Liver (tissue), 9 donors: ENCODE measurements around the gene ENC1. TPM values are rescaled to one million over a fixed set of nuclear protein-coding genes. Genes with fewer than 3 reads are reported as not detected.

ENCODE experiments used
- DNase-seq: peaks from one replicate; pipeline ENCODE4 v3.0.0-alpha.2; 2017; ENCODE audit warnings: low spot score
- H3K27ac ChIP-seq, 2 donors: one replicate each; pipeline ENCODE4 v1.7.0; 2013; ENCODE audit warnings: inconsistent platforms in 2 of 2, low read length in 2 of 2, control low read depth in 1 of 2, low read depth in 1 of 2, mild to moderate bottlenecking in 1 of 2
- H3K27me3 ChIP-seq, 4 donors: one replicate each; pipeline versions ENCODE4 v1.6.1 to v1.7.0; 2013; ENCODE audit warnings: low read length in 3 of 4, inconsistent platforms in 1 of 4, mild to moderate bottlenecking in 1 of 4, moderate library complexity in 1 of 4; ENCODE audit not compliant: control insufficient read depth in 4 of 4, insufficient read depth in 4 of 4
- H3K36me3 ChIP-seq, 4 donors: one replicate each; pipeline versions ENCODE4 v1.6.1 to v1.7.0; 2013; ENCODE audit warnings: low read length in 3 of 4, mild to moderate bottlenecking in 3 of 4, low read depth in 1 of 4, moderate library complexity in 1 of 4; ENCODE audit not compliant: control insufficient read depth in 4 of 4, insufficient read depth in 3 of 4
- H3K4me1 ChIP-seq, 4 donors: one replicate each; pipeline versions ENCODE4 v1.6.1 to v1.7.0; 2013; ENCODE audit warnings: low read length in 3 of 4, mild to moderate bottlenecking in 3 of 4, moderate library complexity in 1 of 4; ENCODE audit not compliant: control insufficient read depth in 4 of 4, insufficient read depth in 4 of 4
- H3K4me3 ChIP-seq, 3 donors: one replicate each; pipeline versions ENCODE4 v1.6.1 to v1.7.0; 2013; ENCODE audit warnings: low read length in 3 of 3, control low read depth in 1 of 3, low read depth in 1 of 3, mild to moderate bottlenecking in 1 of 3
- H3K9ac ChIP-seq, 2 donors: one replicate each; pipeline ENCODE4 v1.7.0; 2013; ENCODE audit warnings: low read length in 2 of 2, mild to moderate bottlenecking in 2 of 2, moderate library complexity in 2 of 2, control low read depth in 1 of 2, low read depth in 1 of 2
- H3K9me3 ChIP-seq, 4 donors: one replicate each; pipeline versions ENCODE4 v1.6.1 to v1.7.0; 2013; ENCODE audit warnings: low read length in 3 of 4; ENCODE audit not compliant: control insufficient read depth in 4 of 4
- ATF3 ChIP-seq: IDR thresholded peaks from 2 replicates; pipeline ENCODE4 v1.6.1; 2016; ENCODE audit warnings: antibody characterized with exemption
- CTCF ChIP-seq: fragments of 150-350 bp; IDR thresholded peaks from 2 replicates; pipeline ENCODE4 v1.5.1; 2017; ENCODE audit warnings: improper control_type of control experiment, low read depth, low read length; ENCODE audit not compliant: missing input control
- EGR1 ChIP-seq, 2 donors: IDR thresholded peaks; 2 replicates each; pipeline ENCODE4 v1.6.1; 2016 to 2018; ENCODE audit warnings: antibody characterized with exemption in 2 of 2, low read depth in 2 of 2
- FOXA1 ChIP-seq: IDR thresholded peaks from 2 replicates; pipeline ENCODE4 v1.6.1; 2016; ENCODE audit warnings: antibody characterized with exemption
- FOXA2 ChIP-seq: IDR thresholded peaks from 2 replicates; pipeline ENCODE4 v1.6.1; 2016; ENCODE audit warnings: antibody characterized with exemption
- GABPA ChIP-seq, 2 donors: IDR thresholded peaks in 1 of 2; conservative IDR thresholded peaks in 1 of 2; 2 replicates each; pipeline ENCODE4 v1.6.1; 2016; ENCODE audit warnings: antibody characterized with exemption in 2 of 2, mild to moderate bottlenecking in 1 of 2, moderate library complexity in 1 of 2
- HNF4A ChIP-seq, 2 donors: conservative IDR thresholded peaks; 2 replicates each; pipeline ENCODE4 v1.6.1; 2016; ENCODE audit warnings: antibody characterized with exemption in 2 of 2, mild to moderate bottlenecking in 2 of 2
- HNF4G ChIP-seq: IDR thresholded peaks from 2 replicates; pipeline ENCODE4 v1.6.1; 2016; ENCODE audit warnings: antibody characterized with exemption
- JUND ChIP-seq, 2 donors: IDR thresholded peaks; 2 replicates each; pipeline ENCODE4 v1.6.1; 2016; ENCODE audit warnings: antibody characterized with exemption in 2 of 2
- MAX ChIP-seq: IDR thresholded peaks from 2 replicates; pipeline ENCODE4 v1.6.1; 2016; ENCODE audit warnings: antibody characterized with exemption
- NR2F2 ChIP-seq: IDR thresholded peaks from 2 replicates; pipeline ENCODE4 v1.6.1; 2016; ENCODE audit warnings: antibody characterized with exemption
- RAD21 ChIP-seq, 2 donors: IDR thresholded peaks; 2 replicates each; pipeline ENCODE4 v1.6.1; 2016; ENCODE audit warnings: antibody characterized with exemption in 2 of 2, mild to moderate bottlenecking in 2 of 2
- REST ChIP-seq: IDR thresholded peaks from 2 replicates; pipeline ENCODE4 v1.6.1; 2016; ENCODE audit warnings: antibody characterized with exemption, mild to moderate bottlenecking
- RXRA ChIP-seq, 2 donors: IDR thresholded peaks; 2 replicates each; pipeline ENCODE4 v1.6.1; 2017 to 2018; ENCODE audit warnings: antibody characterized with exemption in 2 of 2, mild to moderate bottlenecking in 1 of 2
- SP1 ChIP-seq: IDR thresholded peaks from 2 replicates; pipeline ENCODE4 v1.6.1; 2018; ENCODE audit warnings: antibody characterized with exemption, mild to moderate bottlenecking
- TAF1 ChIP-seq: conservative IDR thresholded peaks from 2 replicates; pipeline ENCODE4 v1.6.1; 2016; ENCODE audit warnings: antibody characterized with exemption, mild to moderate bottlenecking
- YY1 ChIP-seq: IDR thresholded peaks from 2 replicates; pipeline ENCODE4 v1.6.1; 2016; ENCODE audit warnings: antibody characterized with exemption, mild to moderate bottlenecking
- ZBTB33 ChIP-seq: IDR thresholded peaks from 2 replicates; pipeline ENCODE4 v1.6.1; 2016; ENCODE audit warnings: antibody characterized with exemption
- WGBS: extraction: QIAGEN DNeasy Blood & Tissue Kit; methylation state at CpG from one replicate; pipeline ENCODE4 v1.1.7; 2013; 5-methylcytosine and 5-hydroxymethylcytosine counted together
- polyA plus RNA-seq, 2 donors: library from polyadenylated mRNA; stranded (reverse) in 1 of 2; unstranded in 1 of 2; fragments of 200-250 nt in 1 of 2; fragments of >200 nt in 1 of 2; fragmentation: Nextera tagmentation in 1 of 2; extraction: Ambion mirVana in 1 of 2; gene quantifications; one replicate each; pipeline versions ENCODE4 v1.2.1 to v1.2.3, GENCODE V29; 2013 to 2015
- total RNA-seq, 2 donors: library from RNA; depleted of rRNA; stranded (reverse); fragments of >200 nt; gene quantifications; one replicate each; pipeline ENCODE4 v1.2.3, GENCODE V29; 2014
- donor health status: healthy.
- donor health status: healthy.
- donor health status: healthy.
- donor health status: healthy.
- donor health status: healthy.

Gene ENC1
- total and polyA plus RNA-seq, 4 donors: 5.7 to 34.4 (median 13.8) TPM

- H3K27ac ChIP-seq: no peak overlapping the region
- H3K4me1 ChIP-seq: peaks cover 0 to 4% (median 0%) of the 10 kb centered on the region in 4 donors
- no peaks in the 10 kb centered on the region for H3K9me3 ChIP-seq
- no peak overlapping the region for H3K9ac ChIP-seq
- H3K27me3 ChIP-seq: no peaks in the 10 kb centered on the region
- TF ChIP-seq FOXA2 (no peak), NR2F2 (no peak), SP1 (no peak), ATF3 (no peak), HNF4G (no peak), TAF1 (no peak), YY1 (no peak), EGR1 (IDR thresholded peaks at IDR 0.05; ENCODE audit: low read depth in 2 of 2) (no peak), GABPA (IDR thresholded peaks at IDR 0.05 in 1 of 2, conservative IDR thresholded peaks at IDR 0.05 in 1 of 2) (no peak), JUND (IDR thresholded peaks at IDR 0.05) (no peak), RXRA (IDR thresholded peaks at IDR 0.05) (no peak), MAX (no peak), ZBTB33 (no peak), REST (no peak), CTCF (no peak), FOXA1 (no peak), RAD21 (IDR thresholded peaks at IDR 0.05) (no peak), HNF4A (conservative IDR thresholded peaks at IDR 0.05) (no peak)
- H3K4me3 ChIP-seq: no peak overlapping the region
- DNase-seq: no peak
- no peaks in the 10 kb centered on the region for H3K36me3 ChIP-seq
- WGBS: 74% methylated on average over 3 of the region's 3 CpGs
These were observed 11.2 kb upstream of the ENC1 start for GRCh38 chr5:74651710-74652109.
